ENCODE measurements around the gene UPP2. TPM values are rescaled to one million over a fixed set of nuclear protein-coding genes. Genes with fewer than 3 reads are reported as not detected.

Gene UPP2
- polyA plus RNA-seq, 2 donors: not detected

- H3K4me1 ChIP-seq (ENCODE audit: control insufficient read depth in 2 of 2, insufficient read depth in 2 of 2, low read length in 1 of 2): no peaks in the 10 kb centered on the region
- WGBS, 2 donors: 67 to 78% methylated on average over 1 of the region's 1 CpG
- no peak overlapping the region for H3K4me3 ChIP-seq (ENCODE audit: low read depth in 1 of 2, low read length in 2 of 2)
- no peak overlapping the region for H3K27ac ChIP-seq (ENCODE audit: low read depth in 2 of 2, low read length in 1 of 2)
- H3K9me3 ChIP-seq (ENCODE audit: control insufficient read depth in 2 of 2, insufficient read depth in 1 of 2, low read depth in 1 of 2, low read length in 1 of 2): no peaks in the 10 kb centered on the region
- no peaks in the 10 kb centered on the region for H3K36me3 ChIP-seq (ENCODE audit: control insufficient read depth in 2 of 2, insufficient read depth in 2 of 2, low read length in 1 of 2)
- H3K27me3 ChIP-seq (ENCODE audit: control insufficient read depth in 1 of 2, insufficient read depth in 2 of 2, low read length in 2 of 2): no peaks in the 10 kb centered on the region
These were observed 1.3 kb upstream of the UPP2 start for GRCh38 chr2:158100411-158100810.

GRCh38 chr2:158102446-158102845, 770 bp downstream of the UPP2 start:
- 62 to 78% methylated on average over 1 of the region's 1 CpG for WGBS, 2 donors
- Histone ChIP-seq H3K4me1 (ENCODE audit: control insufficient read depth in 2 of 2, insufficient read depth in 2 of 2, low read length in 1 of 2) (no peaks in the 10 kb centered on the region), H3K9me3 (ENCODE audit: control insufficient read depth in 2 of 2, insufficient read depth in 1 of 2, low read depth in 1 of 2, low read length in 1 of 2) (no peaks in the 10 kb centered on the region), H3K27ac (ENCODE audit: low read depth in 2 of 2, low read length in 1 of 2) (no peak overlapping the region), H3K27me3 (ENCODE audit: control insufficient read depth in 1 of 2, insufficient read depth in 2 of 2, low read length in 2 of 2) (no peaks in the 10 kb centered on the region), H3K4me3 (ENCODE audit: low read depth in 1 of 2, low read length in 2 of 2) (no peak overlapping the region), H3K36me3 (ENCODE audit: control insufficient read depth in 2 of 2, insufficient read depth in 2 of 2, low read length in 1 of 2) (no peaks in the 10 kb centered on the region)

GRCh38 chr2:158103411-158104012, 1.8 kb downstream of the UPP2 start:
- H3K27ac ChIP-seq (ENCODE audit: low read depth in 2 of 2, low read length in 1 of 2): no peak overlapping the region
- H3K36me3 ChIP-seq (ENCODE audit: control insufficient read depth in 2 of 2, insufficient read depth in 2 of 2, low read length in 1 of 2): no peaks in the 10 kb centered on the region
- no peaks in the 10 kb centered on the region for H3K27me3 ChIP-seq (ENCODE audit: control insufficient read depth in 1 of 2, insufficient read depth in 2 of 2, low read length in 2 of 2)
- 69 to 71% methylated on average over 3 of the region's 3 CpGs for WGBS, 2 donors
- H3K9me3 ChIP-seq (ENCODE audit: control insufficient read depth in 2 of 2, insufficient read depth in 1 of 2, low read depth in 1 of 2, low read length in 1 of 2): no peaks in the 10 kb centered on the region
- no peak overlapping the region for H3K4me3 ChIP-seq (ENCODE audit: low read depth in 1 of 2, low read length in 2 of 2)
- H3K4me1 ChIP-seq (ENCODE audit: control insufficient read depth in 2 of 2, insufficient read depth in 2 of 2, low read length in 1 of 2): no peaks in the 10 kb centered on the region

- H3K27me3 ChIP-seq (ENCODE audit: control insufficient read depth in 1 of 2, insufficient read depth in 2 of 2, low read length in 2 of 2): no peaks in the 10 kb centered on the region
- no peak overlapping the region for H3K4me3 ChIP-seq (ENCODE audit: low read depth in 1 of 2, low read length in 2 of 2)
- H3K36me3 ChIP-seq (ENCODE audit: control insufficient read depth in 2 of 2, insufficient read depth in 2 of 2, low read length in 1 of 2): no peaks in the 10 kb centered on the region
- H3K27ac ChIP-seq (ENCODE audit: low read depth in 2 of 2, low read length in 1 of 2): no peak overlapping the region
- no peaks in the 10 kb centered on the region for H3K9me3 ChIP-seq (ENCODE audit: control insufficient read depth in 2 of 2, insufficient read depth in 1 of 2, low read depth in 1 of 2, low read length in 1 of 2)
- WGBS, 2 donors: 86 to 90% methylated on average over 4 to 5 of the region's 5 CpGs
- no peaks in the 10 kb centered on the region for H3K4me1 ChIP-seq (ENCODE audit: control insufficient read depth in 2 of 2, insufficient read depth in 2 of 2, low read length in 1 of 2)
These were observed 3.2 kb downstream of the UPP2 start for GRCh38 chr2:158104903-158105302.

GRCh38 chr2:158112992-158113391, 11.3 kb downstream of the UPP2 start:
- no peaks in the 10 kb centered on the region for H3K4me1 ChIP-seq (ENCODE audit: control insufficient read depth in 2 of 2, insufficient read depth in 2 of 2, low read length in 1 of 2)
- H3K27me3 ChIP-seq (ENCODE audit: control insufficient read depth in 1 of 2, insufficient read depth in 2 of 2, low read length in 2 of 2): no peaks in the 10 kb centered on the region
- H3K27ac ChIP-seq (ENCODE audit: low read depth in 2 of 2, low read length in 1 of 2): no peak overlapping the region
- no peaks in the 10 kb centered on the region for H3K36me3 ChIP-seq (ENCODE audit: control insufficient read depth in 2 of 2, insufficient read depth in 2 of 2, low read length in 1 of 2)
- H3K4me3 ChIP-seq (ENCODE audit: low read depth in 1 of 2, low read length in 2 of 2): no peak overlapping the region
- 76 to 85% methylated on average over 4 of the region's 4 CpGs for WGBS, 2 donors
- H3K9me3 ChIP-seq (ENCODE audit: control insufficient read depth in 2 of 2, insufficient read depth in 1 of 2, low read depth in 1 of 2, low read length in 1 of 2): no peaks in the 10 kb centered on the region

GRCh38 chr2:158113741-158114295, 12.1 kb downstream of the UPP2 start:
- WGBS, 2 donors: 63 to 76% methylated on average over 4 of the region's 4 CpGs

GRCh38 chr2:158114516-158114915, 12.8 kb downstream of the UPP2 start:
- H3K27ac ChIP-seq (ENCODE audit: low read depth in 2 of 2, low read length in 1 of 2): no peak overlapping the region
- 53 to 67% methylated on average over 2 of the region's 2 CpGs for WGBS, 2 donors

More at GRCh38 chr2:158113741-158114295, 12.1 kb downstream of the UPP2 start:
- Histone ChIP-seq H3K27me3 (ENCODE audit: control insufficient read depth in 1 of 2, insufficient read depth in 2 of 2, low read length in 2 of 2) (no peaks in the 10 kb centered on the region), H3K27ac (ENCODE audit: low read depth in 2 of 2, low read length in 1 of 2) (no peak overlapping the region), H3K36me3 (ENCODE audit: control insufficient read depth in 2 of 2, insufficient read depth in 2 of 2, low read length in 1 of 2) (no peaks in the 10 kb centered on the region), H3K4me1 (ENCODE audit: control insufficient read depth in 2 of 2, insufficient read depth in 2 of 2, low read length in 1 of 2) (no peaks in the 10 kb centered on the region), H3K9me3 (ENCODE audit: control insufficient read depth in 2 of 2, insufficient read depth in 1 of 2, low read depth in 1 of 2, low read length in 1 of 2) (no peaks in the 10 kb centered on the region), H3K4me3 (ENCODE audit: low read depth in 1 of 2, low read length in 2 of 2) (no peak overlapping the region)

GRCh38 chr2:158115202-158115767, 13.6 kb downstream of the UPP2 start:
- Histone ChIP-seq H3K36me3 (ENCODE audit: control insufficient read depth in 2 of 2, insufficient read depth in 2 of 2, low read length in 1 of 2) (no peaks in the 10 kb centered on the region), H3K27me3 (ENCODE audit: control insufficient read depth in 1 of 2, insufficient read depth in 2 of 2, low read length in 2 of 2) (no peaks in the 10 kb centered on the region), H3K9me3 (ENCODE audit: control insufficient read depth in 2 of 2, insufficient read depth in 1 of 2, low read depth in 1 of 2, low read length in 1 of 2) (no peaks in the 10 kb centered on the region), H3K27ac (ENCODE audit: low read depth in 2 of 2, low read length in 1 of 2) (no peak overlapping the region), H3K4me3 (ENCODE audit: low read depth in 1 of 2, low read length in 2 of 2) (no peak overlapping the region), H3K4me1 (ENCODE audit: control insufficient read depth in 2 of 2, insufficient read depth in 2 of 2, low read length in 1 of 2) (no peaks in the 10 kb centered on the region)
- 68 to 73% methylated on average over 6 of the region's 6 CpGs for WGBS, 2 donors

More at GRCh38 chr2:158114516-158114915, 12.8 kb downstream of the UPP2 start:
- no peaks in the 10 kb centered on the region for H3K36me3 ChIP-seq (ENCODE audit: control insufficient read depth in 2 of 2, insufficient read depth in 2 of 2, low read length in 1 of 2)
- no peak overlapping the region for H3K4me3 ChIP-seq (ENCODE audit: low read depth in 1 of 2, low read length in 2 of 2)
- no peaks in the 10 kb centered on the region for H3K27me3 ChIP-seq (ENCODE audit: control insufficient read depth in 1 of 2, insufficient read depth in 2 of 2, low read length in 2 of 2)
- H3K9me3 ChIP-seq (ENCODE audit: control insufficient read depth in 2 of 2, insufficient read depth in 1 of 2, low read depth in 1 of 2, low read length in 1 of 2): no peaks in the 10 kb centered on the region
- no peaks in the 10 kb centered on the region for H3K4me1 ChIP-seq (ENCODE audit: control insufficient read depth in 2 of 2, insufficient read depth in 2 of 2, low read length in 1 of 2)

- no peaks in the 10 kb centered on the region for H3K9me3 ChIP-seq (ENCODE audit: control insufficient read depth in 2 of 2, insufficient read depth in 1 of 2, low read depth in 1 of 2, low read length in 1 of 2)
- no peaks in the 10 kb centered on the region for H3K36me3 ChIP-seq (ENCODE audit: control insufficient read depth in 2 of 2, insufficient read depth in 2 of 2, low read length in 1 of 2)
- WGBS, 2 donors: 89 to 97% methylated on average over 3 of the region's 3 CpGs
- no peaks in the 10 kb centered on the region for H3K4me1 ChIP-seq (ENCODE audit: control insufficient read depth in 2 of 2, insufficient read depth in 2 of 2, low read length in 1 of 2)
- H3K27me3 ChIP-seq (ENCODE audit: control insufficient read depth in 1 of 2, insufficient read depth in 2 of 2, low read length in 2 of 2): no peaks in the 10 kb centered on the region
- no peak overlapping the region for H3K4me3 ChIP-seq (ENCODE audit: low read depth in 1 of 2, low read length in 2 of 2)
- H3K27ac ChIP-seq (ENCODE audit: low read depth in 2 of 2, low read length in 1 of 2): no peak overlapping the region
These were observed 15.3 kb downstream of the UPP2 start for GRCh38 chr2:158116936-158117335.

GRCh38 chr2:158120102-158120501, 18.4 kb downstream of the UPP2 start:
- no peaks in the 10 kb centered on the region for H3K36me3 ChIP-seq (ENCODE audit: control insufficient read depth in 2 of 2, insufficient read depth in 2 of 2, low read length in 1 of 2)
- no peaks in the 10 kb centered on the region for H3K4me1 ChIP-seq (ENCODE audit: control insufficient read depth in 2 of 2, insufficient read depth in 2 of 2, low read length in 1 of 2)
- H3K9me3 ChIP-seq (ENCODE audit: control insufficient read depth in 2 of 2, insufficient read depth in 1 of 2, low read depth in 1 of 2, low read length in 1 of 2): no peaks in the 10 kb centered on the region
- H3K4me3 ChIP-seq (ENCODE audit: low read depth in 1 of 2, low read length in 2 of 2): no peak overlapping the region
- no peak overlapping the region for H3K27ac ChIP-seq (ENCODE audit: low read depth in 2 of 2, low read length in 1 of 2)
- no peaks in the 10 kb centered on the region for H3K27me3 ChIP-seq (ENCODE audit: control insufficient read depth in 1 of 2, insufficient read depth in 2 of 2, low read length in 2 of 2)
- WGBS, 2 donors: 84 to 89% methylated on average over 1 of the region's 1 CpG
